Measurements from ENCODE around the gene SLPI.
A peak's percentile ranks its signal among the peaks of the same experiment; 100 is the strongest.

Gene SLPI, protein sequence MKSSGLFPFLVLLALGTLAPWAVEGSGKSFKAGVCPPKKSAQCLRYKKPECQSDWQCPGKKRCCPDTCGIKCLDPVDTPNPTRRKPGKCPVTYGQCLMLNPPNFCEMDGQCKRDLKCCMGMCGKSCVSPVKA

DNA sequence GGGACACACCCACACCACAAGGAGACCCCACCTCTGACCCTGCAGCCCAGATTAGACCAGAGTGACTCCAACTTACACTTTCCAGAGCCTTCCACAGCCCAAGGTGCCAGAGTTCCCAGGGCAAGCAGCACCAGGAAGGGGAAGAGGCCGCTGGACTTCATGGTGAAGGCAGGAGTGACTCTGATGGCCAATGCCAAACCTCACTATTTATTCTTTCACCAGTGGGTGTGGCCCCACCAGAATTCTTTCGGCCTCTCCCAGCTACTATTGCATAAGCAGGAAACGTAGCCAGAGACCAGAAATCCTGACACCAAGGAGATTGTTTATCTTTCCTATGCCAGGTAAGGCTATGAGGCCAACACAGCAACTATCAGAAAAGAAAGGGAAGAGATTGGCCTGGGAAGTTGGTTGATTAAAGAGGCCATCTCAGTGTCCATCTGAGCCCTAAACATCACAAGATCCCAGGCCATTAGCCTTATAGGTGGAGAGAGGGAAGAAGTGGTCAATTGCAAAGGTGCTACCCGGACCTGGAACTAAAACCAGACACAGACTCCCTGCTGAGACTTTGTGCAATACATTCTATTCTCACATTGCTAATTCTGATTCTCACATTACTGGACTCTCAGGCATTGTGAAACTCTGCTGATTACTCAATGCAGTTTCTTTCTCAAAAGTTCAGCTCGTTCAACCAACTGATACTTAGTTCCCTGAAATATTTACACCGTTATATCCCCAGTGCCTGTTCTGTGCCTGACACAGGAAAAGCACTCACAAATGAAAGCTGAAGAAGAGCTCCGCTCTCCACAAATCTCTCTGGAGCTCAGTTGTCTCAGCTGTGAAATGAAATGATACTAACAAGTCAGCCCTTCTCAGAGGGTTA, at the start of gene SLPI:
Gene SLPI, minus strand, starts transcription at position 182 of the 880 bp plus-strand sequence. Its CDS starts 21 bp downstream, at position 161.
- DNase-seq = no peak

DNA sequence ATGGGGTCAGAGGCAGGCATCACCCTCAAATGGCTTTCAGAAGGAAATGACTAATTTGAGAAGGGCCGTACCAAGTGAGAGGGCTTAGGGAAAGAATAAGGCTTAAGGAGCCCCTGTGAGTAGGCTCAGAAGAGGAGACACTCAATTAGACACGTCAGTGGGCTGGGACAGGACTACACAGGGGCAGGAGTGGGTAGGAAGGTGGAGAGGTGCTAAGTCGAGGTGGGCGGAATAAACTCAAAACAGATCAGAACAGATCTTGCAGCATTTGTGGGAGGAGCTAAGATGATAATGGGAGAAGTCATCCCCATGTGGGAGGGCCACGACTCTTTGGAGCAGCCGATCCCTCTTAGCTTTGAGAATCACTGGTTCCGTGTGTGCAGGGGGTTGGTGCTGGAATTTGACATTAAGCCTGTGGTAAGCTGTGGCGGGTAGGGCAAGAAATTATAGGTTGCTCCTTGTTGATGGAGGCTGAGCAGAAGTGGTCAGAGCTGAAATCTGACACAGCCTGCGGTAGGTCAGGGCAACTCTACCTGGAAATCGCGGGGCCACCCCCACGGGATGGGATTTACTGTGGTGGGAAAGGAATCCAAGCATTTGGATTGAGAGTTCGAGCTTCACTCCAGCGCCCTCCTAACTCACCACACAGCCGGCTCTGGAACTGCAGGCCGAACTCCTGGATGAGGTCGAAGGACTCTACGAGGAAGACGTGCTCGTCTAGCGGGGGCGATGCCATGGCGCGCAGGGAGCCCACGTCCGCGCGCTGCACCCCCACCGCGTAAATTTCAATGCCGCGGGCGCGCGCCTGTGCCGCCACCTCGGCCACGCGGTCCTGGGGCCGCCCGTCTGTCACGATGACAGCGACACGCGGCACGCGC, 49.5 kb upstream of the SLPI start:
- no peak for DNase-seq

DNA sequence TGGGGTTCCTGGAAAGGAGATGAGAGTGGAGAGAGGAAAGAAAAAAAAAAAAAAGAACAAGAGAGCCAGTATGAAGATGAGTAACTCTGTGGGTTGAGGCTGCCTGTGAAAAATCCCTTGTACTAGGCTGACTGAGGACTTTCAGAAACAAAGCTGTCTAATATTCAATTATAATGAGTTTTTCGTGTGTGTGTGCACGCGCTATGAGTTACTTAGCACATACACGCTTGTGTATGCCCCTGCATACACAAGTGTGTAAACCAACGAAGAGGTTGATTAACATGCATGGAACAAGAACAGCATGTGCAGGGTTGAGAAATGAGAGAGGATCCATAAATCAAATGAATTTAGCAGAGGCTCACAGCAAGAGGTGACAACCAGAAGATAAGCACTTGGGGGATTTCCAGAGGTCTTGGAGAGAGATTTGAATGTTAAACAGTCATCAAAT, 47.5 kb upstream of the SLPI start:
- no peak for DNase-seq

DNA sequence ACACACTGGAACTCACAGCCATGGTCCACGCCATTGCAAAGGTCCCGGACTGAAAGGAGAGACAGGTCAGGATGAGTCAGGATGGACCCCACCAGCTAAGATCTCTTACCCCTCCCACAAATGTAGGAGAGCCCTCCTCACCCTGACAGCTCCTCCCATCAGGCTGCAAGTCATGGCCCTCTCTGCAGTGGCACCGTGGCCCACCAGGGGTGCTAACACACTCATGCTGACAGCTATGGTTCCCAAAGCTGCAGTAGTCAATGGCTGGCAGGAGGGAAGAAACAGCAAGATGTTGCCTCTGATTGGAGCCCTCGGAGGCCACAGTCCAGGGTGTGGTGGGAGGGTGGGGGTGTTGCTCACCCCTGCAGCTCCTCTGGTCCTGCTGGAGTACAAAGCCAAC, 46.6 kb upstream of the SLPI start:
- DNase-seq = peak; percentile 64

DNA sequence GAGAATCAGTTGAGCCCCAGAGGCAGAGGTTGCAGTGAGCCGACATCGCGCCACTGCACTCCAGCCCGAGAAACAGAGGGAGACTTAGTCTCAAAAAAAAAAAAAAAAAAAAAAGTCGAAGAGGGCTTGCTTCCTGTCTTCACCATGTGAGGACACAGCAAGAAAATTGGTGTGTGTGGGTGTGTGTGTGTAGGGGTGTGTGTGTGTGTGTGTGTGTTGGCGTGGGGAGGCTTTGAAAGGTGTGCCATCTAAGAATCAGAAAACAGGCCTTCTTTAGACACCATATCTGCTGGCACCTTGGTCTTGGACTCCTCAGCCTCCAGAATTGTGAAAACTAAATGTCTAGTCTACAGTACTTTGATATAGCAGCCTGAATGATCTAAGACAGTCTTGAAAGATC, 45.4 kb upstream of the SLPI start:
- DNase-seq = no peak

DNA sequence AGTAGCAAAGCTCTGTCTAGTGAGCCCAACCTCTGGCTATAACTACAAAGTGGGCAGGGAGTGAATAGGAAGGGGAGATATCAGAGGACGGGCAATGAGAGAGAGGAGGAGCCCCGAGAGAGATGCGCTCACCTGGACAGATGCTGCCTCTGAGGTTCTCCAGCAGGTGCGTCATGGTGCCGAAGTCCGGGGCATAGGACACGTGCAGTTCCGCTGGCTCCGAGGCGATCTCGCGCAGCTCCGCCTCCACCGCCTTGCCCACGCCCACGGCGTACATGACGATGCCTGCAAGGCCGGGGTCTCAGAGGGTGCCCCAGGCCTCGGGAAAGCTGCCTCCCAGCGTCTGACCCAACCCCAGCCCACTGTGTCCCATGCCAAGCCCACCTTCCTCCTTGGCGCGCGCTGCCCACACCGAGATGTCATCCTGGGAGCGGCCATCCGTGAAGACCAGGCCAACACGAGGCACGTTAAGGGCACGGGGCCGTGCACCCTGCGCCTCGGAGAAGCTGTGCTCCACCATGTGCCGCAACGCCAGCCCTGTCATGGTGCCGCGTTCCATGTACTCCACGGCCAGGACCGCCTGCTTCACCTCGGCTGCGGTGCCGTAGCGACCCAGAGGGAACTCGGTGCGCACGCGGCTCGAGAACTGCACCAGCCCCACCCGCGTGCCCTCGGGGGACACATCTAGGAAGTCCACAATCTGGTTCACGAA, 43.6 kb upstream of the SLPI start:
- DNase-seq = no peak

DNA sequence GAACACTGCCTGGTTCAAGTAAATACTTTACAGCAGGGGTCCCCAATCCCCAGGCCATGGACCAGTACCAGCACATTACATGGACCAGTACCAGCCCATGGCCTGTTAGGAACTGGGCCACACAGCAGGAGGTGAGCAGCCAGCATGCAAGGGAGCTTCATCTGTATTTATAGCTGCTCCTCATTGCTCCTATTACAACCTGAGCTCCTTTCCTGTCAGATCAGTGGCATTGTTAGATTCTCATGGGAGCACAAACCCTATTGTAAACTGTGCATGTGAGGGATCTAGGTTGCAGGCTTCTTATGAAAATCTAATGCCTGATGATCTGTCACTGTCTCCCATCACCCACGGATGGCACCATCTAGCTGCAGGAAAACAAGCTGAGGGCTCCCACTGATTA, 40.3 kb upstream of the SLPI start:
- DNase-seq = no peak

DNA sequence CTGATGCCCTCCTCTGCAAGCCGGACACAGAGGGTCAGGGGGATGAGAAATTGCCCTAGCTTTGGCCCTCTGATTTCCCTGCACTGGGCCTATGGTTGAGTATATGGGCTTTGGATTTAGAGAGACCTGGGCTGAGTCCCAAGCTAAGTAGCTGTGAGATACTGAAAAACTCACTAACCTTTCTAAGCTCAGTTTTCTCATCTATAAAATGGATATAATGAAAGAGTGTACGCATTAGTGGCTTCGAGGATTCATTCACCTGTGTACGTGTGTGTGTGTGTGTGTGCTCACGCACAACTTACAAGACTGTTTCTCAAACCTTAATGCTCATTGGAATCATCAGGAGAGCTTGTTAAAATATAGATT, 39.6 kb upstream of the SLPI start:
- DNase-seq = no peak

DNA sequence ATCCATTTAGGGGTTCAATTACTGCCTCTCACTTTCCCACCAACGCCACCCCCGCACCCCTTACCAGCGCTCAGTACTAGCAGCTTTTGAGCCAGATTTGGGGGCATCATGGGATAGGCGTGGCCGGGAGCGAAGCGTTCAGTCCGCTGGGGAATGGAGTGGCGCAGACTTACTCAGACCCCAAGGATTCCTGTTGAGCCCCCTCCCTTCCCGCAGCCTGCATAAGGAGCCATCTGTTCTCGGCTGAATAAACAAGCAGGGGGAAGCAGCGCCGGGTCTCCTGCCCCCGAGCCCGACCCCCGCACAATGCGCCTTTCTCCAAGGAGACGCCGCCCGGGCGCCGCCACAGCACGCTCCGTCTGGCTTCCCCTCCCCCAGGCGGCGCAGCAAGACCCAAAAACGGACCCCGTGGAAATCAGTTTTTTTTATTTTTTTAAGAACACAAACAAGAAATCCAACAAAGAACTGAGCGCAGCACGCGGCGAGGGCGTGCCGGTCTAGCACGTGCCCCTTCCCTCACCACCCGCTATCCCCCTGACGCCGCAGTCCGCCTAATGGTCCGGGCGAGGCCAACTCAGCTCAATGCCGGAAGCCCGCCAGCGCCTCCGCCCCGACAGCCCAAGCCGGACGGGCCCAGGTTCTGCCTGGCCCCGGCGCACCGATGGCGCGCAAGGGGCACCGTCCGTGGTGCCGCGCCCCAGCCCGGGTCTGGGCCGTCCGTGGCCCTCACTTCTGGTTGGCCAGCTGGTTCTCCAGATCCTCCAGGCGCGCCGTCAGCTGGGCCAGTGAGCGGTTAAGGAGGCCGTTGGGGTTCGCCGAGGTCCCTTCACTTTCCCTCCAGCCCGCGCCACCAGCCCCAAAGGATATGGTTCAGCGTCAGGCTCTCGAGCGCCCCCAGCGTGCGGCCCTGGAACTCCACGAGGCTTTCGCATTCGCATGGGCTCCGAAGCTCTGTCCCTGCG, 39.0 kb upstream of the SLPI start:
- peak; percentile 82 for DNase-seq

DNA sequence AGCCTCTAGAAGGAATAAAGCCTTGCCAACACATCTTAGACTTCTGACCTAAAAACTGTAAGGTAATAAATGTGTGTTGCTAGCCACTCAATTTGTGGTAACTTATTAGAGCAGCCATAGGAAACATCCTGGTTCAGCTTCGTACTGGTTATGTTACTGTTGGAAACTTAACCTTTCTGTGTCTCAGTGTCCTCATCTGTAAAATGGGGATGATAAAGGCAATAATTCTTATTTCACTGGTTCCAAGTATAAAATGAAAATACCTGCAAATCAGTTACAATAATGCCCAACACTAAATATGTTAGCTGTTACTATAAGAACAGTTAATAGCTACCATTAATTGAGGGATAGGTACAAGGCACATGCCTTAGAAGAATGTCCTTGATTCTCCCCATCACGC, 38.0 kb upstream of the SLPI start:
- DNase-seq = no peak

DNA sequence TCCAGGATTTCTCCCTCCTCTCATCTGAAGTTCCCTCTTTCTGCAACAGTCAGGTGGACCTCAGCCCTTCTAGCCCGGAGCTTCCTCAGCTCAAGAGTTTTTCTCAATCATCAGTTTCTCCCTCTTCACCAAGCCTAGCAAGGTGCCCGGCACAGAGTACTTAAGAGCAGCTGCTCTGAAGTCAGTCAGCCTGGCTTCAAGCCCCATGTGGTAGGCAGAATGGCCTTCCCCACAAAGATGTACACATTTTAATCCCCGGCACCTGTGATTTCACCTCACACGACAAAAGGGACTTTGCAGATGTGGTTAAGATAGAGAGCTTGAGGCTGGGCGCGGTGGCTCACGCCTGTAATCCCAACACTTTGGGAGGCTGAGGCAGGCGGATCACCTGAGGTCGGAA, 37.2 kb upstream of the SLPI start:
- DNase-seq = no peak

DNA sequence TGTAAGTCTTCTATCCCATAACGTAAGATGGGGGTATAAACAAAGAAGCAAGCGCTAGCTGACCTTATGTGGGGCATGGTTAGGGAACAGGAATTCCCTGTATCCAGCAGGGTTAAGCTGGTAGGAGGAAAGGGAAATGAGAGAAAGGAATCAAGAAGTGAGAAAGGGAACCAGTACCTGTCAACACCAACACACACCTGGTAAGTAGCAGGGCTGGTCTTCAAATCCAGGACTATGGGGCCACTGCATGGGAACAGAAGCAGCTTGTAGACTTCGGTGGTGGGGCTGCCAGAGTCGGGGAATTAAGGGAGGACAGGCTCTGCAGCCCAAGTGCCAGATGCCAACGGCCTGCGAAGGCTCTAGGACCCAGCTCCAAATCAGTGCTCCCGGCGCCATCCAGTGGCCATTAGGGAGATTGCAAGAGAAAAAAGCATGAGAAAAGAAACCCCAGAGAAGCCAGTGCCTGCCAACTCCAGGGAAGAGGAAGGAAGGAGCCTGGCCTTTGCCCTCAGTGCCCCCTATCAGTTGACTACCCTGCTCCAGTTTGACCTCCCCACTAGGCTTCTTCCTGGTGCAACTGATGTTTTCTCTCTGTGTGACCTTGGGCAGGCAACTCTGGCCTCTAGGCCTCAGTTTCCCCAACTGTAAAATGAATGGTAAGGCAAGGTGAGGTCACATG, 36.5 kb upstream of the SLPI start:
- peak; percentile 67 for DNase-seq

DNA sequence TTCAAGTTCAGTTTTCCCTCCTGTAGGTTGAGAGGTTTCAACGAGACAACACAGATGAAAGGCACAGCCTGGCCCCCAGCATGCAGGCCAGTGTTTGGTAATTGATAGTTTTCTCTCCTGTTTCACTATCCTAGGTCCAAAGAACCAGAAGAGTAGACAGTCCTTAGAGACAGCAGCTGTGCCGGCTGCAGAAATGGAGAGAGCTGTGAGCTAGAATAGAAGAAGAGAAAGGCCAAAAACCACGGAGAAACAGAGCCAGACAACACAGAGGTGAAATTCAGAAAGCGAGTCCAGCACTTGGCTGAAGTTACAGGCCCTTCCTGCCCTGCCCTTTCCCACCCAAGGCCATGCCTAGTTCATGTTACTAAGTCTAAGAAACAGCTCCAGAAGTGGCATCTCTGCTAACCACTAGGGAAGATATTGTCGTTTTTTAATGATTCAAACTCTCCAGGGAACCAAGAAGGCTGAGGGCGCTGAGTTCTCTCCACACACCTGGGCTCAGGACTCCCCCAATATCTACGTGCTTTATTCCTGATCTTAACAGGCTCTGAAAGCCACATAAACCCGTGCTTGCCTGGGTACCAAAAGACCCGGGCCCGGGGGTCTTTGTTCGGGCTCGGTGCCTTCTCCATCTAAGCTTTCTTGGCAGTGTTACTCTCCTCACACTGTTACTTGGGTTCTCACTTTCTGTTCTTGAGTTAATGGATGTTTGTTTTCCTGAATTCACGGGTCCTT, 35.7 kb upstream of the SLPI start:
- DNase-seq = no peak

DNA sequence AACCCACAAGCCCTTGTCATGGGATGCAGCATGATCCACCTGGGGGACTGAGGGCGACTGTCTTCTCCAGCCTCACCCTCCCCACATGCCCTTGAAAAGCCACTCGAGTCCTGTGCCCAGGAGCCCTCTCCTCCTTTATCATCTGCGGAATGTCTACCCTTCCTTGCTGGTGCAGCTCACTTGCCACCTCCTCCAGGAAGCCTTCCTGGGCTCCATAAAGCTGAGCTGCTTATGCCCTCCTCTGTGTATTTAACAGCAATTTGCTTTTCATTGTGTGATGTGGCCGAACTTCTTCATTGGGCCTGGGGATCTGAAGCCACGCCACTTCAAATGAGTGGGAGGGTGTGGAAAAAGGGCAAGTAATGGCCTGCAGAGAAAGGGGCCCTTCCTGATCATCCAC, 34.5 kb upstream of the SLPI start:
- no peak for DNase-seq

DNA sequence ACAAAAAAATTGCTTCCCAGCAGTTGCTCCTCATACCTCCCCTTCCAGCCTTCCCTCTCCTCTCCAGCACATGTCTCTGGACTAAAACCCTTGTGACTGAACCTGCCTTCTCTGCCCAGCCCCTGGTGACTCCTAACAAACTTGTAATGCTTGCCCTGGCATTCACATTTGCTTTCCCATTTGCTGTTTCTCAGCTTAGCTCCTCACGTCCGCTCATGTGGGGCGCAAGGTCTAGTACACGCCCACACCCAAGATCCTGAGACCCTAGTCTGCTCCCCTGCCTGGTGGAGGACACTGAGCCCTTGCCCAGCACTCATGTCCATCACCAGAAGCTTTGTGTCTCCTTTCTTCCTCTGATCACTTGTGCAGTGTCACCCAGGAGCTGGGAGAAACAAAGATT, 34.0 kb upstream of the SLPI start:
- DNase-seq = no peak

DNA sequence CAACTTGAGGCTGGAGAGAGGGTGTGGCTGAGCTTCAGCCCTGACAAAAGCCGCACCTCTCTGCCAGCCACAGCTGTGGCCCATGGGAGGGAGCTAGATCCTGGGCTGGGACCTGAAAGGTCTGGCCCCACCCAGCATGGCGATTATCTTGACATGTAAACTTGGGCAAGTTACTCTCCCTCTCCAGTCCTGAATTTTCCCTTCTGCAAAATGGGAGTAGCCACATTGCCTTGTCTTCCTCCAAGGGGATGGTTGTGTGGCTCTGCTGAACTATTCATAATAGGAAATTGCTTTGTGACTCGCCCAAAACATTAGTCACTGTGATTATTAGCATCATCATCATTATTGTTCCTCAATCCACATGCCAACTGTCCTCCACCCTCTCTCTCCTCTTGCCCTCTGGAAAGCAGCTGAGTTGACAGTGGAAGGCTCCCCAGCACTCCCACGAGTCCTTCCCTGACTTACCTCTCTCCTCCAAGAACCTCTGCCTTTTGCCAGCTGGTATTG, 29.2 kb upstream of the SLPI start:
- DNase-seq = no peak

DNA sequence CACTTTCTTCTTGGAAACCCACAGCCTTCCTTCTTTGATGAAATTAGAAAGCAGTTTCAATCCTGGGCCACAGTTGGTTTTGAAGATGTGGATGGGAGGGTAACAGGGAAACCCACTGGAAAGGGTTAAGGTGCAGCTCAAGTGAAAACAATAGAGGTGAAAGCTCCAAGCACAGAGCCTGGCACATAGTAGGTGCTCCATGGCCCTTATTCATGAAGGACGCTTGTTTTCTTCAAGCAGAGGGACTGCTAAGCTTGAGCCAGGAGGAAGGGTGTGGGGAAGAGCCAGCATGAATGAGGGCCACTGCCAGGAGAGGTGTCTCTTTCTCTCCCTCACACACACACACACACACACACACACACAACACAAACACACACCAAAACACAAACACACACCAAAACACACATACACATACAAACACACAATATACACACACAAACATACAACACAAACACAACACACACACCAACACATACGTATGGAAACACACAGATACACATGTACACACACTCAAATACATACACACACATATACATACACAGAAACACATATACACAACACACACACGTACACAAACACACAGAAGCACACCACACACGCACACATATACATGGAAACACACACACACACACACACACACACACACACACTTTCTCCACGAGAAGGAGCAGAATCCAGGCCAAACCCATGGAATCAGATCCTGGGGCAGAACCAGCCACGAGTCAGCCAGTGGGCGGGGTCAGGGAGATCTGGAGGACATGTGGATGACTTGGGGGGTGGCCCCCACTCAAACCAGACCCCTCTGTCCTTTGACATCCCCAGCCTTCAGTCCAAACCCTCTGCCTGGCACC, 28.6 kb upstream of the SLPI start:
- no peak for DNase-seq

DNA sequence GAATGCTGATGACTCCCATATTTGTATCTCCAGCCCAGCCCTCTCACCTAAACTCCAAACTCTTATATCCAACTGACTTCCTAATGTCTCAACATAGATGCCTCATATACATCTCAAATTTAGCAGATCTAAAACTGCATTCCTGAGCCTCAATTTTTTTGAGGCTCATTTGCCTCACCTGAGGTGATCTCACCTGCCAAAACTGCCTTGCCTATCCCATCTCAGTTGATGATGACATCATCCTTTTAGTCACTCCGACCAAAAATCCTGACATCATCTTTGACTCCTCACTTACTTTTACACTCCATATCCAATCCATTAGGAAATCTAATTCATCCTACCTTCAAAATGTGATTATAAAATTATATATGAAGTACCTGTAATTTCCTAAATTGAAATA, 25.6 kb upstream of the SLPI start:
- DNase-seq = no peak

DNA sequence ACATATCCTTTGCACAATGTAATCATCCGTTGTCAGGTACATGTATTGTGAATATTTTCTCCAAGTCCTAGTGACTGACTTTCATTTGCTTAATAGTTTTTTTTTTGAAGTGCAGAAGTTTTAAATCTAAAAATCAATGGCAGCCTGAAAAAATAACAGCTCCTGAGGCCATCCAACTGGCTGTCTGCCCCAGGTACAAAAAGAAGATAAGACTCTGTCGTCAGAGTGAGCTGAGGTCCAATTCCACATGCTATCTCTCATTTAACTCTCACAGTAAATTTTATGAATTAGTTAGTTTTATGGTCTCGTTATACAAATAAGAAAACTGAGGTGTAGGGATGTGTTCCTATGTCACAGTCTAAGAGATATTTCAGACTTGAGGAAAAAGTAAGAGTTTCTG, 21.0 kb upstream of the SLPI start:
- no peak for DNase-seq

All from stimulated activated CD4-positive, alpha-beta T cell treated with anti-CD3 and anti-CD28 coated beads, Interleukin-1b, Interleukin-23, amount 100 ng/mL, for 48 hours (primary cell).